Prostate gland (tissue), 2 donors: Measurements from ENCODE around the gene FIBCD1.

Experiments used
- CTCF ChIP-seq, 4 experiments: fragments of 200-600 bp in 2 of 4; fragments of 450-650 bp in 2 of 4; sonication (generic) in 2 of 4; IDR thresholded peaks; 1 replicate in 3 of 4; 2 replicates in 1 of 4; pipeline ENCODE4 v1.5.1; 2016 to 2019; ENCODE audit warnings: antibody characterized with exemption in 4 of 4, mild to moderate bottlenecking in 2 of 4, moderate library complexity in 2 of 4
- POLR2A ChIP-seq: fragments of 450-650 bp; IDR thresholded peaks from one replicate; pipeline ENCODE4 v1.6.1; 2016; ENCODE audit warnings: antibody characterized with exemption, mild to moderate bottlenecking

- TF ChIP-seq POLR2A (no peak), CTCF (IDR thresholded peaks at IDR 0.05) (no peak)
These were observed 4.8 kb downstream of the FIBCD1 start for GRCh38 chr9:130934246-130934645.
